ENCODE data around the gene CACFD1. TPM values are rescaled to one million over a fixed set of nuclear protein-coding genes. Genes with fewer than 3 reads are reported as not detected.

Gene CACFD1
- polyA plus RNA-seq, 3 donors, result 5.0 to 6.7 (median 5.1) TPM

DNA sequence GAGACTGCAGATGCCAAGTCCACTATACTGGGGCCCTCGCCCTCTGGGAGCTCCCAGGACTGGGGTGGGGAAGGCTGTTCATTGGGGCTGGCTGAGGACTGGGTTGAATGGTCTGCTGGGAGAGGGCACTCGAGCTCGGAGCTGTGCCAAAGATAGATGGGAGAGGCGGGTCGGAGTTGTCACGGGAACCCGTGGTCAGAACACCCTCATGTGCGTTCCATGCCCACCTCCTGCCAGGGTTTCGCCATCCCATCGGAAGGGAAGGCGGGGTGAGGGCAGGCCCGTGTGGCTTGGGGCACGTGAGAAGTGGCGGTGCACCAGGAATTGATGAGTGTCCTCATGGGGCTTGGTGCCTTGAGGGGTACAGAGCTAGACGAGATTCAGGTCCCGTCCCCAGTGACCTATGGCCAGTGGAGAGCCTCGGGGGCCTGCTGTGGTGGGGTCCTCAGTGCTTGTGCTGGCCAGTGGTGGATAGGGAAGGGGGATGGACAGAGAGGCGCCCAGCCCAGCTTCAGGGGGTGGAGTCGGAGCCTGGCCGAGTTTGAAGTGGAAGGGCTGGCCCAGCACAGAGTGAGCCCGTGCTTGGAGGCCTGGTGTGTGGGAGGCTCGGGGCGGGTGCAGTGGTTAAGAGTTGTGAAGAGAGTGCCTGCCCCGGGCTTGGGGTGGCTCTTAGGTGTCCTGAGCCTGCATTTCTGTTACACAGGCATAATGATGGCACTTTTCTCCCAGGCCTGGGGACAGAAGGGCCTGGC lies 4.3 kb downstream of the CACFD1 start:
- Histone ChIP-seq H4K20me1 (ENCODE audit: insufficient read depth, low read length) (peaks cover 30% of the 10 kb centered on the region), H3K9me3 (replicated peaks in 1 of 2; ENCODE audit: control insufficient read depth in 1 of 2, insufficient read depth in 1 of 2, low read length in 2 of 2) (no peaks in the 10 kb centered on the region), H3K4me1 (ENCODE audit: control insufficient read depth in 1 of 2, insufficient read depth in 2 of 2, low read length in 2 of 2) (peaks cover 11 to 16% of the 10 kb centered on the region in 2 donors), H3K36me3 (replicated peaks in 1 of 2; ENCODE audit: control insufficient read depth in 1 of 2, insufficient read depth in 2 of 2, low read length in 2 of 2) (no peaks in the 10 kb centered on the region), H3K27me3 (ENCODE audit: control insufficient read depth in 2 of 2, insufficient read depth in 2 of 2, low read length in 2 of 2) (peaks cover 0 to 5% of the 10 kb centered on the region in 2 donors), H2AFZ (ENCODE audit: insufficient read depth, low read depth, low read length, poor library complexity, severe bottlenecking) (no peak overlapping the region), H3K9ac (ENCODE audit: insufficient read depth, low read length, poor library complexity, severe bottlenecking) (no peak overlapping the region), H3K27ac (ENCODE audit: low read depth in 1 of 2, low read length in 2 of 2) (no peak overlapping the region), H3K4me2 (replicated peaks; ENCODE audit: extremely low read depth, low read length, poor library complexity, severe bottlenecking) (no peak overlapping the region), H3K4me3 (replicated peaks in 1 of 3; ENCODE audit: low read depth in 2 of 3, low read length in 3 of 3) (no peak overlapping the region), H3K79me2 (ENCODE audit: insufficient read depth, low read length) (no peaks in the 10 kb centered on the region)
- Mint-ChIP-seq H3K27me3 (ENCODE audit: low read depth in 3 of 3) (peaks cover 9 to 26% (median 13%) of the 10 kb centered on the region in 3 donors), H3K9me3 (no peaks in the 10 kb centered on the region), H3K4me3 (no peak overlapping the region), H3K4me1 (peaks cover 15% of the 10 kb centered on the region), H3K36me3 (no peaks in the 10 kb centered on the region), H3K27ac (peak overlapping the region in 1 of 7 donors; percentile 43)
- TF ChIP-seq, protein P1, sequence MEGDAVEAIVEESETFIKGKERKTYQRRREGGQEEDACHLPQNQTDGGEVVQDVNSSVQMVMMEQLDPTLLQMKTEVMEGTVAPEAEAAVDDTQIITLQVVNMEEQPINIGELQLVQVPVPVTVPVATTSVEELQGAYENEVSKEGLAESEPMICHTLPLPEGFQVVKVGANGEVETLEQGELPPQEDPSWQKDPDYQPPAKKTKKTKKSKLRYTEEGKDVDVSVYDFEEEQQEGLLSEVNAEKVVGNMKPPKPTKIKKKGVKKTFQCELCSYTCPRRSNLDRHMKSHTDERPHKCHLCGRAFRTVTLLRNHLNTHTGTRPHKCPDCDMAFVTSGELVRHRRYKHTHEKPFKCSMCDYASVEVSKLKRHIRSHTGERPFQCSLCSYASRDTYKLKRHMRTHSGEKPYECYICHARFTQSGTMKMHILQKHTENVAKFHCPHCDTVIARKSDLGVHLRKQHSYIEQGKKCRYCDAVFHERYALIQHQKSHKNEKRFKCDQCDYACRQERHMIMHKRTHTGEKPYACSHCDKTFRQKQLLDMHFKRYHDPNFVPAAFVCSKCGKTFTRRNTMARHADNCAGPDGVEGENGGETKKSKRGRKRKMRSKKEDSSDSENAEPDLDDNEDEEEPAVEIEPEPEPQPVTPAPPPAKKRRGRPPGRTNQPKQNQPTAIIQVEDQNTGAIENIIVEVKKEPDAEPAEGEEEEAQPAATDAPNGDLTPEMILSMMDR (IDR thresholded peaks at IDR 0.05), result no peak
- intact Hi-C loops (cut with micrococcal nuclease), result no loop called here
- 76% methylated on average over 24 of the region's 24 CpGs for WGBS (ENCODE audit: insufficient coverage)
- DNase-seq, result no peak

- 90% methylated on average over 8 of the region's 10 CpGs for WGBS (ENCODE audit: insufficient coverage)
- Mint-ChIP-seq H3K36me3 (no peaks in the 10 kb centered on the region), H3K4me3 (no peak overlapping the region), H3K4me1 (peaks cover 11% of the 10 kb centered on the region), H3K27ac (no peak overlapping the region), H3K9me3 (no peaks in the 10 kb centered on the region), H3K27me3 (ENCODE audit: low read depth in 3 of 3) (peaks cover 9 to 22% (median 13%) of the 10 kb centered on the region in 3 donors)
- H3K27ac ChIP-seq (ENCODE audit: low read depth in 1 of 2, low read length in 2 of 2), result no peak overlapping the region
- no peak overlapping the region for H3K4me3 ChIP-seq (replicated peaks in 1 of 3; ENCODE audit: low read depth in 2 of 3, low read length in 3 of 3)
- no peaks in the 10 kb centered on the region for H3K36me3 ChIP-seq (replicated peaks in 1 of 2; ENCODE audit: control insufficient read depth in 1 of 2, insufficient read depth in 2 of 2, low read length in 2 of 2)
- DNase-seq, result no peak
- peaks cover 0 to 5% of the 10 kb centered on the region in 2 donors for H3K27me3 ChIP-seq (ENCODE audit: control insufficient read depth in 2 of 2, insufficient read depth in 2 of 2, low read length in 2 of 2)
- H3K9ac ChIP-seq (ENCODE audit: insufficient read depth, low read length, poor library complexity, severe bottlenecking), result no peak overlapping the region
- no peaks in the 10 kb centered on the region for H3K9me3 ChIP-seq (replicated peaks in 1 of 2; ENCODE audit: control insufficient read depth in 1 of 2, insufficient read depth in 1 of 2, low read length in 2 of 2)
- H4K20me1 ChIP-seq (ENCODE audit: insufficient read depth, low read length), result peaks cover 36% of the 10 kb centered on the region
- no peak overlapping the region for H2AFZ ChIP-seq (ENCODE audit: insufficient read depth, low read depth, low read length, poor library complexity, severe bottlenecking)
- TF ChIP-seq, protein P1 (IDR thresholded peaks at IDR 0.05), result no peak
- no peak overlapping the region for H3K4me2 ChIP-seq (replicated peaks; ENCODE audit: extremely low read depth, low read length, poor library complexity, severe bottlenecking)
- intact Hi-C loops (cut with micrococcal nuclease), result no loop called here
- H3K79me2 ChIP-seq (ENCODE audit: insufficient read depth, low read length), result no peaks in the 10 kb centered on the region
- H3K4me1 ChIP-seq (ENCODE audit: control insufficient read depth in 1 of 2, insufficient read depth in 2 of 2, low read length in 2 of 2), result peaks cover 7 to 15% of the 10 kb centered on the region in 2 donors
Observed at GRCh38 chr9:133464638-133465037, 4.9 kb downstream of the CACFD1 start.
